Endothelial cell of umbilical vein (primary cell): Measurements from ENCODE around the gene CCT4. TPM values are rescaled to one million over a fixed set of nuclear protein-coding genes. Genes with fewer than 3 reads are reported as not detected.

ENCODE experiments used
- BruUV-seq: library from RNA; stranded (reverse); fragments of 400-500 nt; replicated peaks from 2 replicates; lab custom pipeline; 2021; lab: Mats Ljungman, UMichigan
- CTCF ChIA-PET: fragments of 300-600, 350-600 bp; sonication (Branson Sonifier 250); formaldehyde crosslinking; loops from one replicate; lab custom pipeline; 2021; ENCODE audit warnings: antibody characterized with exemption, inconsistent platforms; lab: Charles Lee
- POLR2A ChIA-PET: fragments of 300-600, 350-600 bp; sonication (Branson Sonifier 250); formaldehyde crosslinking; loops from one replicate; lab custom pipeline; 2021; ENCODE audit warnings: antibody characterized with exemption, inconsistent platforms; lab: Charles Lee
- DNase-seq: peaks from one replicate; pipeline ENCODE4 v3.0.0-alpha.2; 2011; ENCODE audit warnings: low read depth, low spot score
- FAIRE-seq: peaks from 2 replicates; lab custom pipeline; 2011; peaks lifted over from hg19 to GRCh38; lab: Jason Lieb, UNC
- H2AFZ ChIP-seq: 2 replicates; pipeline ENCODE4 v1.6.0; 2012; ENCODE audit warnings: low read depth, low read length, control low read depth, inconsistent platforms
- H3K27ac ChIP-seq: 2 replicates; pipeline ENCODE4 v1.5.1; 2011; ENCODE audit warnings: low read depth, mild to moderate bottlenecking, control low read depth, low read length, moderate library complexity; ENCODE audit not compliant: insufficient read depth
- H3K27me3 ChIP-seq, 2 experiments: 2 replicates each; pipeline versions ENCODE4 v1.6.0 to v1.6.1; 2011; ENCODE audit warnings: low read length in 2 of 2, mixed read lengths in 1 of 2; ENCODE audit not compliant: control insufficient read depth in 2 of 2, insufficient read depth in 2 of 2
- H3K36me3 ChIP-seq, 2 experiments: 2 replicates in 1 of 2; 3 replicates in 1 of 2; pipeline ENCODE4 v1.5.1; 2011; ENCODE audit warnings: low read length in 2 of 2, mild to moderate bottlenecking in 1 of 2, moderate library complexity in 1 of 2; ENCODE audit not compliant: control insufficient read depth in 2 of 2, insufficient read depth in 2 of 2; ENCODE audit errors: extremely low read depth in 1 of 2
- H3K4me1 ChIP-seq: 3 replicates; pipeline ENCODE4 v1.5.1; 2011; ENCODE audit warnings: mild to moderate bottlenecking, low read length; ENCODE audit not compliant: control insufficient read depth, insufficient read depth; ENCODE audit errors: extremely low read depth
- H3K4me2 ChIP-seq: 2 replicates; pipeline ENCODE4 v1.6.1; 2011; ENCODE audit warnings: low read length, control low read depth, mixed read lengths; ENCODE audit not compliant: insufficient read depth
- H3K4me3 ChIP-seq, 3 experiments: fragments of 200-600 bp in 1 of 3; sonication (generic), shearing (Covaris generic) in 1 of 3; replicated peaks in 1 of 3; 2 replicates each; pipeline ENCODE4 v1.5.1; 2011 to 2016; ENCODE audit warnings: control low read depth in 3 of 3, low read length in 3 of 3, mild to moderate bottlenecking in 2 of 3, inconsistent platforms in 1 of 3, low read depth in 1 of 3, moderate library complexity in 1 of 3; ENCODE audit not compliant: insufficient read depth in 1 of 3
- H3K79me2 ChIP-seq: 2 replicates; pipeline ENCODE4 v1.6.0; 2012; ENCODE audit warnings: low read length, inconsistent platforms; ENCODE audit not compliant: control insufficient read depth, insufficient read depth
- H3K9ac ChIP-seq: replicated peaks from 2 replicates; pipeline ENCODE3; 2011; ENCODE audit warnings: low read length, control low read depth; ENCODE audit not compliant: insufficient read depth; ENCODE audit errors: extremely low read depth
- H3K9me1 ChIP-seq: replicated peaks from 3 replicates; pipeline ENCODE4 v1.6.0; 2011; ENCODE audit warnings: mild to moderate bottlenecking, low read length; ENCODE audit not compliant: control insufficient read depth, insufficient read depth; ENCODE audit errors: extremely low read depth
- H3K9me3 ChIP-seq: replicated peaks from 2 replicates; pipeline ENCODE4 v1.5.1; 2012; ENCODE audit warnings: low read length, inconsistent platforms; ENCODE audit not compliant: control insufficient read depth, insufficient read depth
- H4K20me1 ChIP-seq: replicated peaks from 2 replicates; pipeline ENCODE3; 2011; ENCODE audit warnings: mild to moderate bottlenecking, low read length; ENCODE audit not compliant: control insufficient read depth, insufficient read depth; ENCODE audit errors: extremely low read depth
- EZH2 ChIP-seq: IDR thresholded peaks from 2 replicates; pipeline ENCODE4 v1.6.1; 2012; ENCODE audit warnings: borderline replicate concordance, low read depth, mild to moderate bottlenecking, moderate library complexity, low read length, inconsistent platforms; ENCODE audit not compliant: severe bottlenecking
- FOS ChIP-seq: IDR thresholded peaks from 2 replicates; pipeline ENCODE4 v1.6.1; 2011; ENCODE audit warnings: mild to moderate bottlenecking, low read length, moderate library complexity, borderline replicate concordance; ENCODE audit not compliant: insufficient read depth
- GATA2 ChIP-seq: IDR thresholded peaks from 2 replicates; pipeline ENCODE4 v1.7.0; 2011; ENCODE audit warnings: low read depth, mild to moderate bottlenecking, moderate library complexity, mixed read lengths, low read length; ENCODE audit not compliant: insufficient read length, insufficient read depth
- JUN ChIP-seq: IDR thresholded peaks from 2 replicates; pipeline ENCODE4 v1.6.1; 2011; ENCODE audit warnings: borderline replicate concordance, low read depth; ENCODE audit not compliant: insufficient read length, insufficient read depth
- MYC ChIP-seq: IDR thresholded peaks from one replicate; pipeline ENCODE4 v1.6.1; 2011; ENCODE audit warnings: mild to moderate bottlenecking, low read depth, low read length
- POLR2A ChIP-seq: IDR thresholded peaks from 2 replicates; pipeline ENCODE4 v1.6.1; 2012; ENCODE audit warnings: low read depth, mild to moderate bottlenecking, control low read depth, low read length
- POLR2AphosphoS5 ChIP-seq: IDR thresholded peaks from 2 replicates; pipeline ENCODE4 v1.6.1; 2012; ENCODE audit warnings: low read depth, mild to moderate bottlenecking, control low read depth, low read length, moderate library complexity; ENCODE audit not compliant: insufficient read depth
- dilution Hi-C: fragments of 300-500 bp; cut with MboI; formaldehyde crosslinking; loops from one replicate; pipeline ENCODE4 v1.15.0; 2019; ENCODE audit warnings: low sequenced_read_pairs; ENCODE audit not compliant: extremely low pct_ligation_motif_present
- intact Hi-C: fragments of 100-400 bp; cut with micrococcal nuclease; formaldehyde crosslinking; loops from one replicate; pipeline ENCODE4 v1.10.0; 2022
- polyA plus RNA-seq, 4 experiments: library from polyadenylated mRNA; depleted of rRNA in 3 of 4; stranded (reverse) in 3 of 4; unstranded in 1 of 4; fragments of >200 nt; gene quantifications; 2 replicates each; pipeline versions ENCODE4 v1.2.1 to v1.2.3, GENCODE V29; 2011 to 2012; ENCODE audit warnings: missing spikeins in 1 of 4
- total RNA-seq: library from RNA; stranded (reverse); gene quantifications from 2 replicates; pipeline ENCODE4 v1.2.3, GENCODE V29; 2021
- TF ChIP-seq, protein P1 (sequence below), 2 donors: IDR thresholded peaks; 1 replicate in 1 of 2; 2 replicates in 1 of 2; pipeline ENCODE4 v1.5.1; 2011; ENCODE audit warnings: low read length in 2 of 2, mild to moderate bottlenecking in 2 of 2, moderate library complexity in 2 of 2, control low read depth in 1 of 2, inconsistent platforms in 1 of 2, low read depth in 1 of 2; ENCODE audit not compliant: insufficient read depth in 1 of 2; ENCODE audit errors: extremely low read depth in 1 of 2
- TF ChIP-seq, protein P2 (sequence below): IDR thresholded peaks from 2 replicates; pipeline ENCODE4 v1.6.1; 2011; ENCODE audit not compliant: insufficient read depth, insufficient read length

CCT4 gene
- total and polyA plus RNA-seq, 2 donors (not counting 3 experiments of a cell fraction or from before 2014, with no cell fraction given), result 78.5 to 220 TPM

DNA sequence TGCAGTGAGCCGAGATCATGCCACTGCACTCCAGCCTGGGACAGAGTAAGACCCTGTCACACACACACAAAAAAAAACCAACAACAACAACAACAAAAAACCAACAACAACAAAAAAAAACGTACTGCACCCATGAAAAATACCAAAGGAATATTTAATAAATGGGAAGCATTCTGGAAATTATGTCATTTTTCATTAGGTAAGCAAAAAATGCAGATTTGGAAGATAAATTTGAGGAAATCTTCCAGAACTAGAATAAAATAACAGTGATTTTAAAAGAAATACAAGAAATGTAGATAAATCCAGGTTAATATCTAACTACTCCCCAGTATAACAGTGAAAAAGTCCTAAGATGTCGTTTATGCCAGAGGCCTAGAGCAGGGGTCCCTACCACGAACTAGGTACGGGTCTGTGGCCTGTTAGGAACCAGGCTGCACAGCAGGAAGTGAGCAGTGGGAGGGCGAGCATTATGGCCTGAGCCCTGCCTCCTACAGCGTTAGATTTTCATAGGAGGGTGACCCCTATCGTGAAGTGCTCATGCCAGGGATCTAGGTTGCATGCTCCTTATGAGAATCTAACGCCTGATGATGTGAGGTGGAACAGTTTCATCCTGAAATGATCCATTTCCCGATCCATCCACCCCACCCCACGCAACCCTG is 56.1 kb downstream of the CCT4 start:
- Histone ChIP-seq H3K4me2 (no peak overlapping the region), H3K4me1 (no peaks in the 10 kb centered on the region), H3K4me3 (no peak overlapping the region), H4K20me1 (no peaks in the 10 kb centered on the region), H3K27me3 (no peaks in the 10 kb centered on the region), H3K27ac (no peak overlapping the region), H3K36me3 (no peaks in the 10 kb centered on the region), H3K9ac (no peak overlapping the region), H2AFZ (no peak overlapping the region), H3K79me2 (no peaks in the 10 kb centered on the region), H3K9me3 (no peaks in the 10 kb centered on the region), H3K9me1 (no peaks in the 10 kb centered on the region)
- TF ChIP-seq, protein P1, sequence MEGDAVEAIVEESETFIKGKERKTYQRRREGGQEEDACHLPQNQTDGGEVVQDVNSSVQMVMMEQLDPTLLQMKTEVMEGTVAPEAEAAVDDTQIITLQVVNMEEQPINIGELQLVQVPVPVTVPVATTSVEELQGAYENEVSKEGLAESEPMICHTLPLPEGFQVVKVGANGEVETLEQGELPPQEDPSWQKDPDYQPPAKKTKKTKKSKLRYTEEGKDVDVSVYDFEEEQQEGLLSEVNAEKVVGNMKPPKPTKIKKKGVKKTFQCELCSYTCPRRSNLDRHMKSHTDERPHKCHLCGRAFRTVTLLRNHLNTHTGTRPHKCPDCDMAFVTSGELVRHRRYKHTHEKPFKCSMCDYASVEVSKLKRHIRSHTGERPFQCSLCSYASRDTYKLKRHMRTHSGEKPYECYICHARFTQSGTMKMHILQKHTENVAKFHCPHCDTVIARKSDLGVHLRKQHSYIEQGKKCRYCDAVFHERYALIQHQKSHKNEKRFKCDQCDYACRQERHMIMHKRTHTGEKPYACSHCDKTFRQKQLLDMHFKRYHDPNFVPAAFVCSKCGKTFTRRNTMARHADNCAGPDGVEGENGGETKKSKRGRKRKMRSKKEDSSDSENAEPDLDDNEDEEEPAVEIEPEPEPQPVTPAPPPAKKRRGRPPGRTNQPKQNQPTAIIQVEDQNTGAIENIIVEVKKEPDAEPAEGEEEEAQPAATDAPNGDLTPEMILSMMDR (IDR thresholded peaks at IDR 0.05; ENCODE audit: extremely low read depth in 1 of 2, insufficient read depth in 1 of 2, low read depth in 1 of 2, low read length in 2 of 2), result no peak
- TF ChIP-seq FOS (no peak), POLR2AphosphoS5 (no peak), GATA2 (no peak), POLR2A (no peak), EZH2 (no peak), MYC (no peak), JUN (no peak)
- TF ChIP-seq, protein P2, sequence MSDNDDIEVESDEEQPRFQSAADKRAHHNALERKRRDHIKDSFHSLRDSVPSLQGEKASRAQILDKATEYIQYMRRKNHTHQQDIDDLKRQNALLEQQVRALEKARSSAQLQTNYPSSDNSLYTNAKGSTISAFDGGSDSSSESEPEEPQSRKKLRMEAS, result no peak
- intact Hi-C loops, result no loop called here
- DNase-seq (no peak), FAIRE-seq (no peak)
- CTCF ChIA-PET, result no interaction called here
- BruUV-seq, result no TSS peak
- POLR2A ChIA-PET, result no interaction called here
- dilution Hi-C loops, result no loop called here
